Lower leg skin (tissue), 3 donors: ENCODE results near the gene FOLH1.
"Not testable (repeated sequence)": the region's sequence is repeated elsewhere in the genome, so short reads cannot be mapped to it uniquely, and the experiment has no call there.

Experiments used
- POLR2A ChIP-seq, 2 donors: fragments of 450-650 bp; IDR thresholded peaks; one replicate each; pipeline ENCODE4 v1.6.1; 2016 to 2017; ENCODE audit warnings: antibody characterized with exemption in 2 of 2, mild to moderate bottlenecking in 1 of 2, moderate library complexity in 1 of 2
- TF ChIP-seq, protein P1 (sequence below), 3 donors: fragments of 450-650 bp; IDR thresholded peaks; one replicate each; pipeline ENCODE4 v1.5.1; 2016; ENCODE audit warnings: antibody characterized with exemption in 3 of 3, mild to moderate bottlenecking in 3 of 3, moderate library complexity in 2 of 3

DNA sequence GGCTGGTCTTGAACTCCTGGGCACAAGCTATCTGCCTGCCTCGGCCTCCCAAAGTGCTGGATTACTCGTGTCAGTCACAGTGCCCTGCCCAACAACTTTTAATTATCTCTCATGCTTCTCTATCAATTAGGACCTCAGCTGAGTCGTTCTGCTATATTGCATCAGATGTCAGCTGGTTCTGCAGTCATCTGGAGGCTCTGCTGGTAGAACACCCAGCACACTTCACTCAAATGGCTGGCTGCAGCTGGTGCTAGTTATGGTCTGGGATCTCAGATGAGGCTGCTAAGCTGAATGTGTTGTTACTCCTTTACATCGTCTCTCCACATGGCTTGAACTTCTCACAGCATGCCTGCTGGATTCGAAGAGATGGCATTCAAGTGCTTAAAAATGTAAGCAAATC, 42.8 kb upstream of the FOLH1 start:
- TF ChIP-seq, protein P1, sequence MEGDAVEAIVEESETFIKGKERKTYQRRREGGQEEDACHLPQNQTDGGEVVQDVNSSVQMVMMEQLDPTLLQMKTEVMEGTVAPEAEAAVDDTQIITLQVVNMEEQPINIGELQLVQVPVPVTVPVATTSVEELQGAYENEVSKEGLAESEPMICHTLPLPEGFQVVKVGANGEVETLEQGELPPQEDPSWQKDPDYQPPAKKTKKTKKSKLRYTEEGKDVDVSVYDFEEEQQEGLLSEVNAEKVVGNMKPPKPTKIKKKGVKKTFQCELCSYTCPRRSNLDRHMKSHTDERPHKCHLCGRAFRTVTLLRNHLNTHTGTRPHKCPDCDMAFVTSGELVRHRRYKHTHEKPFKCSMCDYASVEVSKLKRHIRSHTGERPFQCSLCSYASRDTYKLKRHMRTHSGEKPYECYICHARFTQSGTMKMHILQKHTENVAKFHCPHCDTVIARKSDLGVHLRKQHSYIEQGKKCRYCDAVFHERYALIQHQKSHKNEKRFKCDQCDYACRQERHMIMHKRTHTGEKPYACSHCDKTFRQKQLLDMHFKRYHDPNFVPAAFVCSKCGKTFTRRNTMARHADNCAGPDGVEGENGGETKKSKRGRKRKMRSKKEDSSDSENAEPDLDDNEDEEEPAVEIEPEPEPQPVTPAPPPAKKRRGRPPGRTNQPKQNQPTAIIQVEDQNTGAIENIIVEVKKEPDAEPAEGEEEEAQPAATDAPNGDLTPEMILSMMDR (IDR thresholded peaks at IDR 0.05): not testable (repeated sequence)
- not testable (repeated sequence) for TF ChIP-seq POLR2A (IDR thresholded peaks at IDR 0.05)
